PC-3 (cell line): ENCODE data around the gene MARCHF3. TPM values are rescaled to one million over a fixed set of nuclear protein-coding genes. Genes with fewer than 3 reads are reported as not detected.
"Not testable (repeated sequence)": the region's sequence is repeated elsewhere in the genome, so short reads cannot be mapped to it uniquely, and the experiment has no call there.

Experiments
- ATAC-seq: fragments of 200-7000 bp; cut with Tn5 transposase; 2 replicates; pipeline ENCODE4 v1.9.1; 2020; ENCODE audit warnings: mild to moderate bottlenecking, moderate library complexity
- BruUV-seq: library from RNA; stranded (reverse); fragments of 400-500 nt; replicated peaks from 2 replicates; lab custom pipeline; 2021; lab: Mats Ljungman, UMichigan
- CTCF ChIA-PET: fragments of 300-600 bp; sonication (Branson Sonifier 250); formaldehyde crosslinking; loops from one replicate; lab custom pipeline; 2022; ENCODE audit warnings: antibody characterized with exemption; lab: Charles Lee
- POLR2A ChIA-PET: fragments of 300-600 bp; sonication (Branson Sonifier 250); formaldehyde crosslinking; loops from one replicate; lab custom pipeline; 2022; ENCODE audit warnings: antibody characterized with exemption; ENCODE audit not compliant: unreplicated experiment; lab: Charles Lee
- DNase-seq: peaks from one replicate; pipeline ENCODE4 v3.0.0-alpha.2; 2015
- H2AFZ ChIP-seq: fragments of 300-600 bp; sonication (generic); 2 replicates; pipeline ENCODE4 v1.6.0; 2016; ENCODE audit warnings: antibody characterized with exemption, low read length
- H3F3A ChIP-seq: fragments of 300-600 bp; sonication (generic); one replicate; pipeline ENCODE4 v1.6.0; 2017; ENCODE audit warnings: antibody characterized with exemption, low read length, control low read depth, mild to moderate bottlenecking; ENCODE audit not compliant: unreplicated experiment
- H3K27ac ChIP-seq: fragments of 300-600 bp; sonication (generic); 2 replicates; pipeline ENCODE4 v1.5.1; 2016; ENCODE audit warnings: mild to moderate bottlenecking, low read length
- H3K27me3 ChIP-seq: fragments of 300-600 bp; sonication (generic); 2 replicates; pipeline ENCODE4 v1.6.1; 2016; ENCODE audit warnings: low read length, mixed read lengths
- H3K36me3 ChIP-seq: fragments of 300-600 bp; sonication (generic); 2 replicates; pipeline ENCODE4 v1.6.1; 2016; ENCODE audit warnings: low read depth, mixed run types, low read length, mixed read lengths
- H3K4me1 ChIP-seq: fragments of 300-600 bp; sonication (generic); 2 replicates; pipeline ENCODE4 v1.5.1; 2016; ENCODE audit warnings: low read length; ENCODE audit not compliant: insufficient read depth
- H3K4me2 ChIP-seq: fragments of 300-600 bp; sonication (generic); 2 replicates; pipeline ENCODE4 v1.6.0; 2016; ENCODE audit warnings: low read length
- H3K4me3 ChIP-seq: fragments of 300-600 bp; sonication (generic); 2 replicates; pipeline ENCODE4 v1.5.1; 2016; ENCODE audit warnings: mild to moderate bottlenecking, low read length, mixed read lengths
- H3K79me2 ChIP-seq: fragments of 300-600 bp; sonication (generic); 2 replicates; pipeline ENCODE4 v1.6.1; 2017; ENCODE audit warnings: low read length, mixed read lengths
- H3K9ac ChIP-seq: fragments of 300-600 bp; sonication (generic); 2 replicates; pipeline ENCODE4 v1.6.0; 2016; ENCODE audit warnings: mild to moderate bottlenecking, low read length
- H3K9me2 ChIP-seq: fragments of 300-600 bp; sonication (generic); replicated peaks from 2 replicates; pipeline ENCODE4 v1.6.1; 2016; ENCODE audit warnings: mixed run types, low read length, mixed read lengths
- H3K9me3 ChIP-seq: fragments of 300-600 bp; sonication (generic); 2 replicates; pipeline ENCODE4 v1.6.1; 2016; ENCODE audit warnings: low read length, mixed read lengths
- H4K20me1 ChIP-seq: fragments of 300-600 bp; sonication (generic); 2 replicates; pipeline ENCODE4 v1.6.1; 2016; ENCODE audit warnings: low read length, mixed read lengths
- EZH2 ChIP-seq: fragments of 300-600 bp; sonication (generic); IDR thresholded peaks from one replicate; pipeline ENCODE4 v1.6.1; 2017; ENCODE audit warnings: antibody characterized with exemption, mild to moderate bottlenecking, low read length; ENCODE audit not compliant: unreplicated experiment
- EZH2phosphoT487 ChIP-seq: fragments of 300-600 bp; sonication (generic); IDR thresholded peaks from 2 replicates; pipeline ENCODE4 v1.6.1; 2018; ENCODE audit warnings: mild to moderate bottlenecking, antibody characterized with exemption, low read length, borderline replicate concordance
- intact Hi-C: fragments of 100-400 bp; cut with micrococcal nuclease; formaldehyde crosslinking; loops from 2 replicates; pipeline ENCODE4 v1.9.0; 2023
- total RNA-seq: library from RNA; depleted of rRNA; stranded (reverse); fragments of >200 nt; gene quantifications from 2 replicates; pipeline ENCODE4 v1.2.3, GENCODE V29; 2014
- TF ChIP-seq, protein P1 (sequence below): fragments of 300-600 bp; sonication (generic); conservative IDR thresholded peaks from 2 replicates; pipeline ENCODE4 v1.5.1; 2017; ENCODE audit warnings: antibody characterized with exemption, low read depth, mild to moderate bottlenecking, low read length

Gene MARCHF3
- total RNA-seq, 1 experiment from 2014 or later: 2.5 TPM

DNA sequence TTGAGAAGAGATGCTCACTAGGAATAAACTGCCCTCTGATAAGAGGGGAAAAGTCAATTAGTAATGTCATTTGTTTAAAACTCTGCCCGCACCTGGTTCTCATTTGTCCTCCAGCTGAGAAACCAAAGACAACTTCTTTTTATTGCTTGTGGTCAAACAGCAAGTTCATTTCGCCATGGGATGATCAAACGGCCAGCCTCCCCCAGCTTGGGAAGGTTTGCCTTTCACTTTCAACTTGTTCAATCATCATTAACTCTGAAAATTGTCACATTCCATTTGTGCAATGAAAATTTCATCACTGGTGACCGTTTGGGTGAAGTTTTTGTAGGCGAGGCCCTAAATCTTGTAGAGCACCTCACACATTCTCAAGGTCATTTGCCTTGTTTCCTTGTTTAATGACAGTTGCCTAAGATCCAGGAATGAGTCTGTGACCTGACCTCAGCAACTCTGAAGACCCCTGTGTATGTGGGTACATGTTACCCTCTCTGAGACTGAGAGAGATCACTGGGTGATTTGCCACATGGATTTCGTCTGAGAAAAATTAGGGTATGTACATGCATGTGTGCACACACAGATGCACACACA lies 117.7 kb downstream of the MARCHF3 start:
- no peak for DNase-seq
- intact Hi-C loops: no loop called here
- Histone ChIP-seq H3K9ac (no peak overlapping the region), H3K9me3 (no peaks in the 10 kb centered on the region), H3K79me2 (no peaks in the 10 kb centered on the region), H3K4me2 (no peak overlapping the region), H3K9me2 (no peaks in the 10 kb centered on the region), H3K36me3 (no peaks in the 10 kb centered on the region), H3K4me3 (no peak overlapping the region), H3K27me3 (no peaks in the 10 kb centered on the region), H4K20me1 (no peaks in the 10 kb centered on the region), H3F3A (no peaks in the 10 kb centered on the region), H2AFZ (no peak overlapping the region), H3K4me1 (peaks cover 8% of the 10 kb centered on the region), H3K27ac (no peak overlapping the region)
- ATAC-seq: no peak
- POLR2A ChIA-PET: no interaction called here
- CTCF ChIA-PET: no interaction called here
- TF ChIP-seq, protein P1, sequence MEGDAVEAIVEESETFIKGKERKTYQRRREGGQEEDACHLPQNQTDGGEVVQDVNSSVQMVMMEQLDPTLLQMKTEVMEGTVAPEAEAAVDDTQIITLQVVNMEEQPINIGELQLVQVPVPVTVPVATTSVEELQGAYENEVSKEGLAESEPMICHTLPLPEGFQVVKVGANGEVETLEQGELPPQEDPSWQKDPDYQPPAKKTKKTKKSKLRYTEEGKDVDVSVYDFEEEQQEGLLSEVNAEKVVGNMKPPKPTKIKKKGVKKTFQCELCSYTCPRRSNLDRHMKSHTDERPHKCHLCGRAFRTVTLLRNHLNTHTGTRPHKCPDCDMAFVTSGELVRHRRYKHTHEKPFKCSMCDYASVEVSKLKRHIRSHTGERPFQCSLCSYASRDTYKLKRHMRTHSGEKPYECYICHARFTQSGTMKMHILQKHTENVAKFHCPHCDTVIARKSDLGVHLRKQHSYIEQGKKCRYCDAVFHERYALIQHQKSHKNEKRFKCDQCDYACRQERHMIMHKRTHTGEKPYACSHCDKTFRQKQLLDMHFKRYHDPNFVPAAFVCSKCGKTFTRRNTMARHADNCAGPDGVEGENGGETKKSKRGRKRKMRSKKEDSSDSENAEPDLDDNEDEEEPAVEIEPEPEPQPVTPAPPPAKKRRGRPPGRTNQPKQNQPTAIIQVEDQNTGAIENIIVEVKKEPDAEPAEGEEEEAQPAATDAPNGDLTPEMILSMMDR: no peak
- TF ChIP-seq EZH2: no peak
- no peak for TF ChIP-seq EZH2phosphoT487
- BruUV-seq: no TSS peak

DNA sequence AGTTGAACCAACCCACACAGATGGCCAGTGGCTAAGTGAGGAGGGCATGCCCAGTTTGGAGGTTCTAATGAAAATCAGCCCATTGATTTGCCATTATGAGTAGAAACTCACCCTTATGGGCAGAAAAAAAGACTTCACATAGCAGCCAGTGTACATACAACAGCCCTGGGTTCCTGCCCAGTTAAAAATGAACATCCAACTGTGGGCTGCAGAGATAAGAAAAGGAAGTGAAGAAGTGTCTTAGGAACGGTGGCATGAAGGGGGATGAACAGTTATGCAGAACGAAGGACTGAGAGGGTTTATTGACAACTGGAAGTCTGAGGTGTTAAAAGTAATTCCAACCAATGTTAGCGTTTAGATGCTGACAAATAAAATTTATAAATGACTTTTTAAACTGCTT lies 118.4 kb downstream of the MARCHF3 start:
- Histone ChIP-seq H3K9me2 (no peaks in the 10 kb centered on the region), H3K79me2 (no peaks in the 10 kb centered on the region), H3K9ac (no peak overlapping the region), H2AFZ (no peak overlapping the region), H3K9me3 (no peaks in the 10 kb centered on the region), H3K27ac (no peak overlapping the region), H3K27me3 (no peaks in the 10 kb centered on the region), H4K20me1 (no peaks in the 10 kb centered on the region), H3F3A (no peaks in the 10 kb centered on the region), H3K36me3 (no peaks in the 10 kb centered on the region), H3K4me1 (peaks cover under 1% of the 10 kb centered on the region), H3K4me2 (no peak overlapping the region), H3K4me3 (no peak overlapping the region)
- TF ChIP-seq, protein P1: no peak
- TF ChIP-seq EZH2 (no peak), EZH2phosphoT487 (no peak)
- ChIA-PET POLR2A (no interaction called here), CTCF (no interaction called here)
- ATAC-seq (no peak), DNase-seq (no peak)
- intact Hi-C loops: no loop called here
- BruUV-seq: no TSS peak

DNA sequence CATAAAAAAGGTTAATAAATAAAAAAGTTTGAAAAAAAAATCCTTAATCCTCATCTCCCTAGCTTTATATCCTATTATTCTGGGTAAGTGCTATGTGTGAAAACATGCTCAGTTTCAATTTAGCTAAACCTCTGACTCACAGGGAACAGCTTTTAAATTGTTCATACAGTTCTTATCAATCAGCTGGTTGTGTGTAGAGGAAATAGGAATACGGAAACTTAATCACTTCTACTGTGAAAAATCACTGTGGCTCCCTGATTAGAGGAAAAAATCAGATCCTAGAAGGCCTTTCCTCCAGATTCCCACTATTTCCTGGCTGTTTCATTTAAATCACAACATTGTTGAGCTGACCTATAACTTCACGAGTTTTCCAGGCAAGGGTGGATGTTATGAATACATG lies 120.5 kb downstream of the MARCHF3 start:
- POLR2A ChIA-PET: no interaction called here
- no TSS peak for BruUV-seq
- Histone ChIP-seq H3K4me2 (no peak overlapping the region), H3K79me2 (no peaks in the 10 kb centered on the region), H3K4me3 (no peak overlapping the region), H3K4me1 (no peaks in the 10 kb centered on the region), H4K20me1 (no peaks in the 10 kb centered on the region), H3K9ac (no peak overlapping the region), H2AFZ (no peak overlapping the region), H3K9me2 (no peaks in the 10 kb centered on the region), H3K9me3 (no peaks in the 10 kb centered on the region), H3F3A (no peaks in the 10 kb centered on the region), H3K27ac (no peak overlapping the region), H3K27me3 (no peaks in the 10 kb centered on the region), H3K36me3 (no peaks in the 10 kb centered on the region)
- ATAC-seq (no peak), DNase-seq (no peak)
- no peak for TF ChIP-seq EZH2phosphoT487
- TF ChIP-seq EZH2: no peak
- TF ChIP-seq, protein P1: no peak
- intact Hi-C loops: no loop called here
- CTCF ChIA-PET: no interaction called here

DNA sequence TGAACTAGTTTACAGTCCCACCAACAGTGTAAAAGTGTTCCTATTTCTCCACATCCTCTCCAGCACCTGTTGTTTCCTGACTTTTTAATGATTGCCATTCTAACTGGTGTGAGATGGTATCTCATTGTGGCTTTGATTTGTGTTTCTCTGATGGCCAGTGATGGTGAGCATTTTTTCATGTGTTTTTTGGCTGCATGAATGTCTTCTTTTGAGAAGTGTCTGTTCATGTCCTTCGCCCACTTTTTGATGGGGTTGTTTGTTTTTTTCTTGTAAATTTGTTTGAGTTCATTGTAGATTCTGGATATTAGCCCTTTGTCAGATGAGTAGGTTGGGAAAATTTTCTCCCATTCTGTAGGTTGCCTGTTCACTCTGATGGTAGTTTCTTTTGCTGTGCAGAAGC lies 126.0 kb downstream of the MARCHF3 start:
- intact Hi-C loops, H3K4me2 ChIP-seq, BruUV-seq, H3K27ac ChIP-seq, H3K9me3 ChIP-seq, H4K20me1 ChIP-seq, CTCF ChIA-PET, H3K27me3 ChIP-seq, H3F3A ChIP-seq, DNase-seq, POLR2A ChIA-PET, ATAC-seq, H3K36me3 ChIP-seq, H3K9ac ChIP-seq, H3K4me1 ChIP-seq, H2AFZ ChIP-seq, H3K9me2 ChIP-seq, H3K4me3 ChIP-seq, H3K79me2 ChIP-seq: not testable (repeated sequence)
